Stimulated activated CD4-positive, alpha-beta T cell treated with anti-CD3 and anti-CD28 coated beads, Interleukin-12 subunit alpha, Interleukin-12 subunit beta, amount 100 ng/mL, for 24 hours (primary cell): Measurements from ENCODE around the gene NYAP2.

Experiments
- DNase-seq, 2 experiments: peaks; one replicate each; pipeline ENCODE4 v3.0.0-alpha.2; 2020; ENCODE audit warnings: low read depth in 2 of 2

NYAP2 gene

DNA sequence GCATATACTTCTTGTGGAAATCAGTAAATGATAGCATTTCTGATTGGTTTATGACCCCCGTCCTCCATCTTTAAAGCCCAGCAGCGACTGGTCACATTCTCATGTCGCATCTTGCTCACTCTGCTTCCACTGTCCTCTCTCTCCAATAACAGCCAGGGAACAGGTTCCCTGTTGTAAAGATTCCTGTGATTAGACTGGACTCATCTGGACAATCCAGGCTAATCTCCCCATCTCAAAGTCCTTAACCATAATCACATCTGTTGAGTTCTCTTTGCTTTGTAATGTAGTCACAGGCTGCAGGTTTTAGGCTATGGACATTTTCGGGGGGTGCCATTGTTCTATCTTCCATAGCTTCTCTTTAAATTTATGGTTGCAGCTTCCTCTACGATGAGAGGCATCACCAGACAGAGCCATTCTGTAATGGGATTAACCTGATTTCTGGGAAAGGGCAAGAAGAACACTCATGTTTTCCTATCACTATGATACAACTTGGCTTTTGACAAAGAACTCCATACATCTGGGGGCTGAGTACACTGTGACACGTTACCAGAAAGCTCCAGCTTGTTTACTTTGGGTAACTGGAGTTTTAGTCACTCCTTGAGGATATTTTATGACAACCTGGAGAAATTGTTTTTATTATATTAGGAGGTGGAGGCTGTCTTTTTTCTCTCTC is 159.0 kb downstream of the NYAP2 start:
- no peak for DNase-seq

GRCh38 chr2:225559072-225559415 is 159.5 kb downstream of the NYAP2 start:
- no peak for DNase-seq

DNA sequence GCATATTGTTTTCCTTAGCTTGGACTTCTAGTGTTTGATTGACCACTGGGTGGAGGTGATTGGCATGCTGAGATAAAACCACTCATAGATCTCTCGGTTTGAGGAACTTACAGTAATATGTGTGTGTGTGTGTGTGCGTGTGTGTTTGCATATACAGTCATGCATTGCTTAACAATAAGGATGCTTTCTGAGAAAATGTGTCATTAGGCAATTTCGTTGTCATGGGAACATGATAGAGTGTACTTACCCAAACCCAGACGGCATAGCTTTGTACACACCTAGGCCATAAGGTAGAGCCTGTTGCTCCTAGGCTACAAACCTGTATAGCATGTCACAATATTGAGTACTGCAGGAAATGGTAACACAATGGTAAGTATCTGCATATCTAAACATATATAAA is 167.3 kb downstream of the NYAP2 start:
- no peak for DNase-seq

- no peak for DNase-seq
Observed at GRCh38 chr2:225569995-225570394, 170.5 kb downstream of the NYAP2 start.

- no peak for DNase-seq
Observed at GRCh38 chr2:225573603-225574002, 174.1 kb downstream of the NYAP2 start.

GRCh38 chr2:225574582-225575138 is 175.2 kb downstream of the NYAP2 start:
- no peak for DNase-seq

- DNase-seq = no peak
Observed at GRCh38 chr2:225581135-225581534, 181.6 kb downstream of the NYAP2 start.

- no peak for DNase-seq
Observed at GRCh38 chr2:225581906-225582305, 182.4 kb downstream of the NYAP2 start.

- DNase-seq = no peak
Observed at GRCh38 chr2:225582355-225583116, 183.0 kb downstream of the NYAP2 start.

DNA sequence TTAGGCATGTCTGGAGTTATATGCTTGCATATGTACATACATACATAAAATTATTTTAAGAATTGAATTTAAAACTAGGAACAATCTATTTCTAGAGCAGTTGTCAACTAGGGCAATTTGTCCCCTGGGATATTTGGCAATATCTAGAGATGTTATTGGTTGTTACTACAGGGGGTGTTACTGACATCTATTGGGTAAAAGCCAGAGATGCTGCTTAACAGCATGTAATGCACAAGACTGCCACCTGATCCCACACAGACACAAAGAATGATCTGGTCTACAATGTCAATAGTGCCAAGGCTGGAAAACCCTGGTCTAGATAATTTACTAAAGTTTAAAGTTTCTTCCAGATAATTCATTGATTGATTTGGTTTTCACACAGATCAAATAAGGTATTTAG is 185.3 kb downstream of the NYAP2 start:
- no peak for DNase-seq

GRCh38 chr2:225590932-225591331 is 191.4 kb downstream of the NYAP2 start:
- no peak for DNase-seq

- no peak for DNase-seq
Observed at GRCh38 chr2:225597911-225598310, 198.4 kb downstream of the NYAP2 start.

GRCh38 chr2:225598426-225598825 is 198.9 kb downstream of the NYAP2 start:
- DNase-seq = no peak

- DNase-seq = no peak
Observed at GRCh38 chr2:225598897-225599296, 199.4 kb downstream of the NYAP2 start.

GRCh38 chr2:225599856-225600255 is 200.3 kb downstream of the NYAP2 start:
- no peak for DNase-seq

- DNase-seq = no peak
Observed at GRCh38 chr2:225600444-225600843, 200.9 kb downstream of the NYAP2 start.

GRCh38 chr2:225600865-225601264 is 201.4 kb downstream of the NYAP2 start:
- DNase-seq = no peak

- no peak for DNase-seq
Observed at GRCh38 chr2:225602205-225602604, 202.7 kb downstream of the NYAP2 start.

DNA sequence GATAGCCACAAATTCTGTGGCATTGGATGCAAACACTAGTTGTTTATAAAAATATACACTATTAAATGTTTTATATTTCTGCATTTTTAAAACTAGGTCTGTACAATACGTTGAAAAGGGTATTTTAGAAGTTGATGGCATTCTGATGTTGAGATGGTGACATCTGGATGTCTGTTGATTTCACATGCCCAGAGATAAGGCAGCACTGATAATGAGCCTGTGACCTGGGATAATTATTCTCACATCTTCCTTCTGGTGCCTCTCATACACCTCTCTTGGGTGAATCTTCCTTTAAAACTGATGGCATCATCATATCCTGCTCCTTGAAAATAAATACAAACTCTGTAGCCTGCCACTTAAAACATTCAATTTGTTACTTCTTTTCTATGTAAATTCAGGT is 208.6 kb downstream of the NYAP2 start:
- no peak for DNase-seq

- no peak for DNase-seq
Observed at GRCh38 chr2:225612636-225613035, 213.1 kb downstream of the NYAP2 start.

DNA sequence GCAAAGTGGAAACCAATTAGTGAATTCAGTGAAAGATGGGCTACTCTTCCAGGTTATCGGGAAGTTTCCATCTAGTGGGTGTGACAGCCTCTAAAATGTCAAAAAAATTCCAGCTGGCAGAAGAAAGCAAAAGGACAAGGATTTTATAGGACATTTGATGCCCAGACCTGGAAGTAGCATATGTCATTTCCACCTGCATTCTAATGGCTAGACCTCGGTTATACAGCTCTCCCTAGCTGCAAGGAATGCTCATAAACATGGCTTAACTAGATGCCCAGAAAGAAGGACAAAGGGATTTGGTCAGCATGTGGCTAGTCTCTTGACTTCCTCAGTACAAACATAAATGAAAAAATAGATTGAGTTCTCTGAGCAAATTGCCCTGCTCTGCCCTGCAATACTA is 215.4 kb downstream of the NYAP2 start:
- no peak for DNase-seq

GRCh38 chr2:225615514-225615913 is 216.0 kb downstream of the NYAP2 start:
- no peak for DNase-seq

DNA sequence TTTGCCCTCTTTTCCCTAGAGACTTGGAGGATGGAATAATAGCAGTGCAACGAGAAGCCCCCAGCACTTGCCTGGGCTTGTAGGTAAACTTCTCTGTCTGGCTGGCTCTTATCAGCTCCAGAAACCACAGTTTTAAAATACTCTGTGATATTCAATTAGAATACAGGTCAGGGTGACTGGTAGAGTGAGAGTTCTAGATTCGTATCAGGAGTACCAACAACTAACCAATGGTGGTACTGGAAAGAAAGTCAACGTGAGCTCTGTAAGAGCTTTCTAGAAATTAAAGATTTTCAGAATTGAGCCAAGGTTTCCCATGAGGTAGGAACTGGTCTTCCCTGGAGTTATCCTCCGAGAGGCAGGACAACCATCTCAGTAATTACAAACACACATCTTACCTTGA is 216.9 kb downstream of the NYAP2 start:
- DNase-seq = no peak
